Measurements from ENCODE around the gene MLLT11. TPM values are rescaled to one million over a fixed set of nuclear protein-coding genes. Genes with fewer than 3 reads are reported as not detected.

Gene MLLT11
- total RNA-seq, 1 experiment from 2014 or later, result 5.0 TPM

DNA sequence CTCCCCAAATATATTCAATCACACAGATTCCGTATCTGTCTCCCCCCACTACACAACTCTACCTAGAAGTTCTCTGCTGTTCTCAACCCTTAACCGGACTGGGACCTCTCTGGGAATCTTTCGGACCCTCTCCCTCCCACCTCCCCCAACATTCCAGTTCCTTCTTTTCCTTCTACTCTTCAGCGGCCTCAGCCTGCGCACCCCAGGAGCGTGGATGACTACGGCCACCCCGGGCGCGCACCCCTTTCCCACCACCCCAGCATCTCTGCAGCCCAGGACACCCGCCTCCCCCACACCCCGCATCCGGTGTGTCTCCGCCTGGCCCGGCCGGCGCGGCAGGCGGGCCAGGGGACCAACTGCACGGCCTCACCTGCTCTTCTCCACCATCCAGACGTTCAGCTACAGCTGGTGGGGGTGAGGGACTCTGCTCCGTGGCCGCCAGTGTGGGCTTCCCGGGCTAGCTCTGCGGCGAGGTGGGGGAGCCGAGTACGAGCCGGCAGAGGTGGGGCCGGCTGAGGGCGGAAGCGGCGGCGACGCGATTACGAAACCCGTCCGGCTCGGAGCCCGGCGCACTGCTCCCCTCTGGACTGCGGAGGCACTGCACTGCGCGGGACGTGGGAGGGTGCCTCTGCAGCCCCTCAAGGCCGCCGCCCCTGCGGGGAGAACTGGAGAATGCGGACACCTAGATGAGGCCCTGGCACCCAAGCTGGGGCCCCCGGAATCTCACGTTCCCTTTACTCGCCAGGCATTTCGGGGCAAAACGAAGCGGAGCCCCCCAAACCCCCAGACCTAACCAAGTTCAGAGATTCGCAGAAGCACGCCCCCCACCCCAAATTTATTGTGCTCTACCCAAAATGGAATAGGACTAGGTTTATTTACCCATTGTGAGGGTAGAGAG, 839 bp upstream of the MLLT11 start, which contains the start of gene CDC42SE1:
Gene CDC42SE1, minus strand, starts transcription at position 514 of the 898 bp plus-strand sequence. CDS start 3,892 bp downstream, outside the sequence.
- H3K36me3 ChIP-seq (ENCODE audit: control insufficient read depth, insufficient read depth, low read length), result peaks cover 12% of the 10 kb centered on the region
- H3K9me3 ChIP-seq (ENCODE audit: control insufficient read depth, insufficient read depth, low read depth, low read length), result no peaks in the 10 kb centered on the region
- ChIA-PET CTCF (interaction anchor here (0.6 to 0.8 kb wide), 2 partner anchors 10 to 342 kb away, joined by 4 to 9 read pairs; no protein-coding TSS in a partner anchor), POLR2A (interaction anchor here (0.5 kb wide), 1 partner anchor 15 kb away, joined by 7 read pairs; no protein-coding TSS in a partner anchor)
- peak; percentile 96 for ATAC-seq
- TF ChIP-seq SIN3A (IDR thresholded peaks at IDR 0.05; ENCODE audit: borderline replicate concordance, insufficient read depth, low read depth, low read length) (peak; percentile 78; the same call in 1 of the 2 replicates), REST (IDR thresholded peaks at IDR 0.05; ENCODE audit: insufficient read depth in 1 of 2, low read depth in 2 of 2, low read length in 1 of 2) (no peak), POLR2AphosphoS5 (IDR thresholded peaks at IDR 0.05; ENCODE audit: low read depth, low read length) (peak; percentile 86), TCF7L2 (IDR thresholded peaks at IDR 0.05; ENCODE audit: low read depth, low read length) (peak; percentile 46; the same call in 1 of the 2 replicates)
- TF ChIP-seq, protein P1, sequence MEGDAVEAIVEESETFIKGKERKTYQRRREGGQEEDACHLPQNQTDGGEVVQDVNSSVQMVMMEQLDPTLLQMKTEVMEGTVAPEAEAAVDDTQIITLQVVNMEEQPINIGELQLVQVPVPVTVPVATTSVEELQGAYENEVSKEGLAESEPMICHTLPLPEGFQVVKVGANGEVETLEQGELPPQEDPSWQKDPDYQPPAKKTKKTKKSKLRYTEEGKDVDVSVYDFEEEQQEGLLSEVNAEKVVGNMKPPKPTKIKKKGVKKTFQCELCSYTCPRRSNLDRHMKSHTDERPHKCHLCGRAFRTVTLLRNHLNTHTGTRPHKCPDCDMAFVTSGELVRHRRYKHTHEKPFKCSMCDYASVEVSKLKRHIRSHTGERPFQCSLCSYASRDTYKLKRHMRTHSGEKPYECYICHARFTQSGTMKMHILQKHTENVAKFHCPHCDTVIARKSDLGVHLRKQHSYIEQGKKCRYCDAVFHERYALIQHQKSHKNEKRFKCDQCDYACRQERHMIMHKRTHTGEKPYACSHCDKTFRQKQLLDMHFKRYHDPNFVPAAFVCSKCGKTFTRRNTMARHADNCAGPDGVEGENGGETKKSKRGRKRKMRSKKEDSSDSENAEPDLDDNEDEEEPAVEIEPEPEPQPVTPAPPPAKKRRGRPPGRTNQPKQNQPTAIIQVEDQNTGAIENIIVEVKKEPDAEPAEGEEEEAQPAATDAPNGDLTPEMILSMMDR (IDR thresholded peaks at IDR 0.05), result peak; percentile 90
- H3K27me3 ChIP-seq (ENCODE audit: control insufficient read depth, insufficient read depth, low read length), result no peaks in the 10 kb centered on the region
- no TSS peak for BruUV-seq (replicated peaks)
- in situ Hi-C loops (cut with HindIII; ENCODE audit: low pct_unique_long_range_greater_than_20kb, low sequenced_read_pairs) (no loop called here), intact Hi-C loops (cut with micrococcal nuclease; ENCODE audit: unreplicated experiment) (no loop called here)
- no peak for DNase-seq (ENCODE audit: low read depth, low spot score)
- peak within 1 kb of the TSS; percentile 97 for H3K27ac ChIP-seq (ENCODE audit: low read length)
- H3K4me3 ChIP-seq (ENCODE audit: low read depth in 2 of 2, low read length in 2 of 2), result peak within 1 kb of the TSS; percentile 94 to 99
- H3K4me1 ChIP-seq (ENCODE audit: control insufficient read depth, insufficient read depth, low read length), result peaks cover 21% of the 10 kb centered on the region

DNA sequence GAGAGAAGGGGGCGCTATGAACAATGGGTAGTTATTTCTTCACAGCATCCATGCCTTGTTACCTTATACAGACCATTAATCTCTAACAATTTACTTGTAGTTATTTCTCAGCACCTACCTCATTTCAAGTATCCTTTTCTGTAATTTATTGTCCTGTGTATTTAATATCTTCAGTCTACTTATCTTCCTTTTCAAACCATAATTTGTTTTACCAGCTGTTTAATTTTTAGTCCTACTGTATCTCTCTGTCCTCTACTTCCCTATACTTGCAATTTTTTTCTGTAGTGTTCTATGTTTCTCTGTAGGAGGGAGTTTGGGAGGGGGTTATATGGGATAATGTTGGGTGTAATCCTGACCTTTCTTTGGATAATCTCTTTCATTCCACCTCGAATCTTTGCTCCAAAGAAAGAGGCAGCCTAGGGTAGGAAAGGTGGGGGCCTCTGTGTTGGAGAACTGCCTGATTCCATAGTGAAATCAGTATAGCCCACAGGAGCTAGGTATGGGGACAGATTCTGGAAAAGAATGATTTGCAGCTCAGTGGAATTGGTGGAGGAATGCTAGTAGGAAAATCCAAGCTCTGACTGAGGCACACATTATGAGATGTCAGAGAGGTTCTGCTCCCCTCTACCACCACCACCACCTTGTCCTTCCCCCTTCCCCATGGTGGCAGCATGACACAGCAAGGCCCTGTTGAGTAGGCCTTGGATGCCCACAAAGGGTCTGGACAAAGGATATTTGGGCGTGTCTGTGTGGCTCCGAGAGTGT, 642 bp downstream of the MLLT11 start:
- peaks cover 21% of the 10 kb centered on the region for H3K4me1 ChIP-seq (ENCODE audit: control insufficient read depth, insufficient read depth, low read length)
- CTCF ChIA-PET, result interaction anchor here (1.3 kb wide), 1 partner anchor 13 kb away, joined by 4 read pairs; the partner anchor contains the start of gene C1orf56
- peak overlapping the region; percentile 94 to 99 for H3K4me3 ChIP-seq (ENCODE audit: low read depth in 2 of 2, low read length in 2 of 2)
- H3K36me3 ChIP-seq (ENCODE audit: control insufficient read depth, insufficient read depth, low read length), result peaks cover 3% of the 10 kb centered on the region
- in situ Hi-C loops (cut with HindIII; ENCODE audit: low pct_unique_long_range_greater_than_20kb, low sequenced_read_pairs) (no loop called here), intact Hi-C loops (cut with micrococcal nuclease; ENCODE audit: unreplicated experiment) (no loop called here)
- no peaks in the 10 kb centered on the region for H3K9me3 ChIP-seq (ENCODE audit: control insufficient read depth, insufficient read depth, low read depth, low read length)
- POLR2A ChIA-PET, result interaction anchor here (0.6 kb wide), 1 partner anchor 9 kb away, joined by 5 read pairs; no protein-coding TSS in a partner anchor
- TF ChIP-seq SIN3A (IDR thresholded peaks at IDR 0.05; ENCODE audit: borderline replicate concordance, insufficient read depth, low read depth, low read length), result no peak
- ATAC-seq, result peak; percentile 9
- no peak for DNase-seq (ENCODE audit: low read depth, low spot score)
- no peaks in the 10 kb centered on the region for H3K27me3 ChIP-seq (ENCODE audit: control insufficient read depth, insufficient read depth, low read length)
- peak overlapping the region; percentile 97 for H3K27ac ChIP-seq (ENCODE audit: low read length)
- BruUV-seq (replicated peaks), result no TSS peak
